SIG-M5 (cell line): ENCODE measurements around the gene MASP1.
"Not testable (repeated sequence)": the region's sequence is repeated elsewhere in the genome, so short reads cannot be mapped to it uniquely, and the experiment has no call there.

Experiments
- DNase-seq: peaks from one replicate; lab custom pipeline; 2025; lab: John Stamatoyannopoulos, UW

Gene MASP1

DNA sequence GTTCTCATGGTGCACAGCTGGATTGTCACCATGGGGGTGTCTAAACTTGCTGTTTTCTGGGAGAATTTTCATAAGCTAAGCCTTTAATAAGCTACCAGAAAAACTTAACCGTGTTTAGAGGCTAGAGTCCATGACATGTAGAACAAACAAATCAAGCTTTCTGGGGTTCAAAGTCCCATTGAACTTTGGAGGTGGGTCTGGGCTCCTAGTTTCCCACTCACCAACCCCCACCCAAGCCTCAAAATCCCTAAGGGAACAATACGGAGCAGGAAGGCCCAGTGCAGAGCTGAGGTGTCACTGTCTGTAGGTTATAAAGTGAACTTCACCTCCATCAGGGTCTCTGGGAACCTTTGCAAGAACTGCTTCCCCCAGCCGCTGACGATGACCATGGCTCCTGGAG is 68.7 kb downstream of the MASP1 start:
- DNase-seq, result no peak

DNA sequence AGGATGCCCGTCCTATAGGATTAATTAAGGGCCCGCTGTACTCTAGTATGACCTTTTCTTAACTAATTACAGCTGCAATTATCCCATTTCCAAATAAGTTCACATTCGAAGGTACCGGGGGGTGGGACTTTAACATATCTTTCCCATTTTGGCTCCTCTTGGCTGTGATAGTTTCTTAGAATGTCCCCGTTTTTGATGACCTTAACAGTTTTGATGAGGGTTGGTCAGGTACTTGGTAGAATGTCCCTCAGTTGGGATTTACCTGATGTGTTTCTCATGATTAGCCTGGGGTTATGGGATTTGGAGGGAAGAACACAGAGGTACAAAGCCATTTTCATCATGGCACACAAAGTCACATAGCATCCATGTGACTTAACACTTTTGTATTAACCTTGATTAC is 76.1 kb downstream of the MASP1 start:
- DNase-seq, result no peak

DNA sequence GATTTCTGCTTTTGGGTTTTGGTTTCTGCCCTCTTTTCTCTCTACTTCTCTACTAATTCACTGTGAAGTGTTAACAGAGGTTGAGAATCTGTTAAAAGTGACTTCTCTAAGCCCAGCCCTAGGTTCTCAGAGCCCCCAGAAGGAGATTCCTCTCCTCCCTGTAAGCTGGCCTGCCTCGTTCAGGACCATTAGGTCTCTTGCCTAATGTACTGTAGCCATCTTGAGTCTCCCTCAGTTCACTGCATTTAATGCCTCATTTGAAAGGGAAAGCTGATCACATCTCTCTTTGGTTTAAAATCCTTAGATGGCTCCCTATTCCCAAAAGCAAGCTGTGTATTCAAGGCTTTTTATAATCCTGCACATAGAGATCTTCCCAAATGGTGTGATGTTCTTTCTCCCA is 77.9 kb downstream of the MASP1 start:
- DNase-seq, result no peak

DNA sequence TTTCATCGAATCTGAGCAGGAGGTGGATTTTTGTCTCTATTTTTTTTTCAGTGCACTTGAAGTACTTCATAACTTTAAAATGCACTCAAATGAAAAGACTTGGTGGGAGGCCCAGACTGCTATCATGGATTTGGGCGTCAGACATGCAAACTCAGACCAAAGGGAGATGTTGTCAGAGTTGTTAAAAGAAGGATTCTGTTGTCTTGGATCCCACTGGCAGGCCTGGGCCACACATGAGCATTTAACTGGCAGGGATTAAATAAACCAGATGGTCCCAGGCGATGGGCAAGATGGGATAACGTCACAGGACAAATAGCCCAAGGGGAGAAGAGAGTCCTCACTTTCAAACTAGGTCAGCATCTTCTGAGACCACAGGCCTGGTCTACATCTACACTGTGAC is 78.8 kb downstream of the MASP1 start:
- no peak for DNase-seq

DNA sequence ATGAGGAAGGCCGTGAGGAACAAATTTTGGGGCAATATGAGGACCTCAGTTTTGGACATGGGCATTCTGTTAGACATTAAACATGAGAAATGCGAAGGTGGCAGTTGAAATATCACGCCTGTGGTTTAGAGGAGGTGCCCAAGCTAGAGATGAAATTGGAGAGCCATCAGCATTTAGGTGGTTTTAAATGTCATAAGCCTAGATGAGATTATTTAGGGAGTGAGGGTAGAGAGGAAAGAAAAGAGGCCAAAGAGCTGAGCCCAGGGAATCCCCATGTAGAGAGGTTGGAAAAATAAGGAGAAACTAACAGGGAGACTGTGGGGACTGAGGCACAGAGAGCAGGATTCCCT is 79.4 kb downstream of the MASP1 start:
- no peak for DNase-seq

DNA sequence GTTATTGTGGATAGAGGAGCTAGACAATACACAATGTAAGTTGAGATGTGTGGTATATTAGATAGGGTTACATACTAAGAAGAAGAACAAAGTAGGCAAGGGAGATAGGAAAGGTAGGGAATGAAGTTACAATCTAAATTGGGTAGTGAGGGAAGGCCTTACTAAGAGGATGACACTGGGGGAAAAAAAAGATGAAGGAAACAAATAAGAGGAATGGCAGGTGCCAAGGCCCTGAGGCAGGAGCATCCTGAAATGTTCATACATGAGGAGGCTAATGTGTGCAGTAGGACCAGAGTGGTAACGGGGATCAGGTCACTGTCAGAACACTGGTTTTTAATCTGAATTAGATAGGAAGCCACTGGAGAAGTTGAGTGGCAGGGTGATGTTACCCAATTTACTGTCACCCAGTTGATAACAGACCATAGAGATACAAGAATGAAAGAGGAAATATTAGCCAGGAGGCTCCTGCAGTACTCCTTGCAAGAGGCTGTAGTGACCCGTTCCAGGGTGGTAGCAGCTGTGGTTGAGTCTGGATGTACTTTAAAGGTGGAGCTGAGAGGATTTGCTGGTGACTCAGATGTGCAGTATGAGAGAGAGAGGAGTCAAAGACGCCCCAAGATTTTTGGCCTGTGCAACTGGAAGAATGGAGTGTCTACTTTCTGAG is 79.9 kb downstream of the MASP1 start:
- DNase-seq, result no peak

DNA sequence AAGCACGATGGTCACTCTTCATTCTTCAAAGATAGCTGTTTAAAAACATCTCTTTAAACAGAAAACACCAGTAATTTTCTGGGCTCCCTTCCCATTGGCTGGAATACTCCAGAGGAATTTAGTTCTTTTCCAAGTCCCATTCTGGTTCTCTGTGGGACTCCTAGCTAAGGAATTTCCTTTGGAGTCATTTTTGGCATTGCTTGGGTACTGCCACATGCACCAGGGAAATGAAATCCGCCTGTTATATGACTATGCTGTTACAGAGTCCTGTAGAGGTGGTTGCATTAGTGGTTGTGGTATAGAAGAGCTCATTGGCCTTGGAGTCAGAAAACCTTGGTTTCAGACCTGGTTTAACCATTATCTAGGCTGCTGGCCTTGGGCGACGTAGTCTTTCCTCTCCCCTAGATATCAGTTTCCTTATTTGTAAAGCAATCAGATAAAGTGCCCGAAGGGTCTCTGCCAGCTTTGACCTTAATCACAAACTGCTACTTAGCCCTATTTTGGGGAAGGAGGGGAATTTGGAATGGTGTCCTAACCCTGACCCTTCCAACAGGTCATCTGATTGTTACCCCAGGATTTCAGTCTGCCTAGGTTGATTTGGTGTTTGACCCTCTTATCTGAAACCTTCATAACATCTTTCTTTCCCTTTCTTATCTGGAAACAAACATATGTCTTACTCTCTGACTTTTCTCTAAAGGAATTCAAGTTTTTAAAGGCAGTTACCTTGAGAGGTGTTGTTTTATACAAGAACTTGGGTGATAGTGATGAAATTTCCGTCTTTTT is 80.8 kb downstream of the MASP1 start:
- no peak for DNase-seq

DNA sequence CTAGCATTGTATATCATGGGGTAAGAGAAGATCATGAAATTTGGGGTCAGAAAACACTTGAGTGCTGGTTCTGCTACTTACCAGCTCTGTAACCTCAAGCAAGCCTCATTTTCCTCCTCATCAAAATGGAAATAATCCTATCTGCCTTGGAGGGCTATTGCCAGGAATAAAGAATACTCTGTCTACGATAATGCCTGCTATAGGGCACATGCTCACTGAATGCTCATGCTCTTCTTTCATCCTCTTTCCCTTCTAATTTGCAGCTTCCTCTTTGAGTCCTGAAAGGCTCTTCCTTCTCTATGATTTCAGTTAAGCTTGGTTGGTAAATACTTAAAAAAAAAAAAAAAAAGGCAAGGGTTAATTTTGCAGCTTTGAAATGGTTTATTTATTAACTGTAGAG is 81.4 kb downstream of the MASP1 start:
- no peak for DNase-seq

DNA sequence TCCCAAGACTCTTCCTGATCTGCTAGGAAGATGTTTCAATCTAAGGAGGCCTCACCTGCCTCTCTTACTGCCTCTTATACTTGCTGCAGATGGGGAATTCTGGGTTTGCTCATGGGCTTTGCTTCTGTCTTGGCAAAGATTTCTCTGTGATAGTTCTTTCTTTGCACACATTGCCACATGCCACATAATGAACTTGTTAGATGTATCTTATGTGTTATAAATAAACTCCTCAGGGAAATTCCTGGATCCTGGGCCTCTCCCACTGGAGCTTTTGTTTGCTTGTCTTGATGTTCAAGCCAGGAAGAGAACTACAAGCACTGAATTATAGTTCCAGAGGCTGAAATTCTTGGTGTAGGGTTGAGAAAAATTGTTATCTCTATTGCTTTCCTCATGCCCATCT is 82.0 kb downstream of the MASP1 start:
- no peak for DNase-seq

DNA sequence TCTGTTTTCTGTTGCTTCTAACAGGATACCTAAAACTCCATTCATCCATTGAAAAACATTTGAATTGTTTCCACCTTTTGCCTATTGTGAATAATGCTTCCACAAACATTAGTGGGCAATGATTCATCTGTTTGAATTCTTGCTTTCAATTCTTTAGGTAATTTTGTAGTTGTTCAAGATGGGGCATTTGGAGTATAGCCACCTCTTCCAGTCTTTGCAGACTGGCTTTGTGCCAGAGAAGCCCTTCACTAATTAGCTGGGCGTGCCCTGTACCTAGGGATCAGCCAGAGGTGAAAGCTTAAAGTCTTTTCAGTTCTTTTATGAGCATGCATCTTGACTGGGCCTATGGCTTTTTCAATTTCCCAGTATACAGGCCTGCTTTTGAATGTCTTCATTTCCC is 83.4 kb downstream of the MASP1 start:
- no peak for DNase-seq

DNA sequence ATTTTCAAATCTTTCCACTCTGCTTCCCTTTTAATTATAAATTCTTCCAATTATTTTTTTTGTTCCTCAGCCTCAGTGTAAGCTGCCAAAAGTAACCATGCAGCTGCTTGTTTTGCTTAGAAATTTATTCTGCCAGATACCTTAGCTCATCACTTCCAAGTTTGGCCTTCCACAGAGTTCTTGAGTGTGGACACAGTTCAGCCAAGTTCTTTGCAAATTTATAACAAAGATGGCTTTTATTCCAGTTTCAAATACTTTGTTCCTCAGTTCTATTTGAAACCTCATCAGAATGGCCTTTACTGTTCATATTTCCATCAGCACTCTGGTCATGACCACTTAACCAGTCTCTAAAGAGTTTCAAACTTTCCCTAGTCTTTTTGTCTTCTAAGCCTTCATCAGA is 83.9 kb downstream of the MASP1 start:
- DNase-seq, result no peak

DNA sequence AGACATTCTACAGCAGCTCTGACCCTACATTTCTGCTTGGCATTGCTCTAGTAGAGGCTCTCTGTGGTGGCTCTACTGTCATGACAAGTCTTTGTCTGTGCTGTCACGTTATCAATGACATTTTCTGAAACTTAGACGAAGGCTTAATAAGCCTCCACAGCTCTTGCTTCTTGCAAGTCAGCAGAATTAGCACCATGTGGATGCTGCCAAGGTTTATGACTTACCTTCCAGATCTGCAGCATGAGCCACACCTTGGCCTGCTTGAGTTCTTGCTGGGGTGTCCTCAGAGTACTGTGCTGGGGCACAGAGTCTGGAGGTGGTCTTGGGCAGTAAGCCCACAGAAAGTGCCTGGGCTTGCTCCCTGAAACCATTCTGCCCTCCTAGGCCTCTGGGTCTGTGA is 84.5 kb downstream of the MASP1 start:
- no peak for DNase-seq

DNA sequence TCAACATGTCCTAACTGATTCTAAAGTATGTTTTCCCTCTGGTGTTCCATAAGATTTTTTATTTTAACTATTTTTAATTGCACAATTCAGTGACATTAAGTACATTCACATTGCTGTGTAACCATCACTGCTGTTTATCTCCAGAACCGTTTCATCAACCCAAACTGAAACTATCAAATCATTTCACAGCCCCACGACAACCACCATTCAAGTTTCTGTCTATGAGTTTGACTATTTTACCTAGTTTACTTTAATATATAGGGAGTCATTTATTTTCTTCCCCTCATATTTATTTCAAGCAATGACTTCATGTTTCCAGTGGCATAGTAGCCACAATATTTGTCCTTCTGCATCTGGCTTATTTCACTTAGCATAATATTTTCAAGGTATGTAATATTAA is 85.9 kb downstream of the MASP1 start:
- no peak for DNase-seq

DNA sequence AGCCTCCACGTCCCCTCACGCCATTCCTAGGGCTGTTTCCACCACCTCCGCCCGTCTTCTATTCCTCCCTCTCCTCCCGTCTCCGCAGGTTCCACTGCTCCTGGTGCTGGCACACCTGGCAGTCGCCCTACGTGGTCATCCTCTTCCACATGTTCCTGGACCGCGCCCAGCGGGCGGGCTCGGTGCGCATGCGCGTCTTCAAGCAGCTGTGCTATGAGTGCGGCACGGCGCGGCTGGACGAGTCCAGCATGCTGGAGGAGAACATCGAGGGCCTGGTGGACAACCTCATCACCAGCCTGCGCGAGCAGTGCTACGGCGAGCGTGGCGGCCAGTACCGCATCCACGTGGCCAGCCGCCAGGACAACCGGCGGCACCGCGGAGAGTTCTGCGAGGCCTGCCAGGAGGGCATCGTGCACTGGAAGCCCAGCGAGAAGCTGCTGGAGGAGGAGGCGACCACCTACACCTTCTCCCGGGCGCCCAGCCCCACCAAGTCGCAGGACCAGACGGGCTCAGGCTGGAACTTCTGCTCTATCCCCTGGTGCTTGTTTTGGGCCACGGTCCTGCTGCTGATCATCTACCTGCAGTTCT is 92.0 kb downstream of the MASP1 start:
- not testable (repeated sequence) for DNase-seq

DNA sequence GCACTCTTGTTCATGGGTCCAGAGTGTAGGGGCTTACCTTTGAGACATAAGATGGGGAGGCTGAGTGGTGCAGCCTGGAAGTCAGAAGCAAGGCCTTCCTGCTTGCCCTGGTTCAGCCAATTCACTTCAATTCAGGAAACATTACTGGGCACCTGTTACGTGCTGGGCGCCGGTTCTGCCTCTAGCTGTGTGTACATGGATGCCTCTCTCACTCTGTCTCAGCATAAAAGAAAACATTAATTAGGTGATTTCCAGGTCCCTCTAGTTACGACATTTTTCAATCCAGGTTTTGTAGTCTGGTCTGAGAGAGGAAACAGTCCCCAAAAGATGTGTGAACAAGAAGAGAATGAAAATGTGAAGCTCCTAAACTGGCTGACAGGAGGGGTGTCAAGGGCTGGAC is 93.0 kb downstream of the MASP1 start:
- DNase-seq, result no peak

DNA sequence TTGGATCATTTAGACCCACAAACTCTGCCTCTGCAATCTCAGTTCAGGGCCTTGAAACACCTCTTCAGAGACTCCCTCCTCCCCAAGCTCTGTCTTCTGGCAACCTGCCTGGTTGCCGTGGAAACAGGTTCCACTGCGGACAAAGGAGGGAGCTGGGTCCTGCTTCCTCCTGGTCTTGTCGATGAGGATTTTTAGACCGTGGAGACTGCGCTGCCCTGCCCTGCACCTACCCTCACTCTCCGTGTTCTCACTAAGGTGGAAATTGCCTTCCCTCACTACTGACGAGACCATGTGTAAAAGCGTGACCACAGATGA is 94.2 kb downstream of the MASP1 start, which contains the start of gene RTP1:
Gene RTP1, plus strand, starts transcription at position 152 of the 315 bp plus-strand sequence. Its CDS starts 30 bp downstream, at position 182.
- DNase-seq, result no peak

DNA sequence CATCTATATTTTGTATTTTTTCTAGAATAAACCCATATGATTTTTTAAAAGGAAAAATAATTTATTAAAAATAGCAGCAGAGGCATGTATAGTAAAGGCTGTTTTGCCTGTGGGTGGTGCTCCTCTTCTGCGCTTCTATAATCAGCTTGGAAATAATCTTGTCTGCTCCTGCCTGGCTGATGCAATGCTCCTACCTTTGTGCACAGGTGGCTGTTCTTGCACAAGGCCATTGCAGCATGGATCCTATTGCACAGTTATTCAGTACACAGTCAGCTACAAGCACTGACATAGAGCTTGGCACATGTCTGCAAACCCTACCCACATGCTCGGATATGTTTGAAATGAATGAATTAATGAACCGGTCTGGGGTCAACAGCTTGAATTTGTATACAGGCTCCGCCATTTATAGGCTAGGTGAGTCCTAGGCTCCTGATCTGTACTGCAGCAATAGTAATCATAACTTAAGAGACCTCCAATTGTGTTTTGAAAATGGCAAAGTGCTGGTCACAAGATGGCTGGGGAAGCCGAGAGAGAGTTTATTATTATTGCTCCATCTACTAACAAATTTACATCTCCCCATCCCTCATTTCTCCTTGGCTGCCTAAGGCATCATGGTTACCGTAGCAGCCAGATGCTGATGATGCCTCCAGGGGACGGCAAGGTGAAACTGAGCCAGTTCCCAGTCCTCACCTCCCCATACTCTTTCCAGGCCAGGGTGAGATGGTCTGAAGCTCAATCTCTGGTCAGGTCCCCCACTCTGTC is 94.8 kb downstream of the MASP1 start:
- DNase-seq, result no peak

DNA sequence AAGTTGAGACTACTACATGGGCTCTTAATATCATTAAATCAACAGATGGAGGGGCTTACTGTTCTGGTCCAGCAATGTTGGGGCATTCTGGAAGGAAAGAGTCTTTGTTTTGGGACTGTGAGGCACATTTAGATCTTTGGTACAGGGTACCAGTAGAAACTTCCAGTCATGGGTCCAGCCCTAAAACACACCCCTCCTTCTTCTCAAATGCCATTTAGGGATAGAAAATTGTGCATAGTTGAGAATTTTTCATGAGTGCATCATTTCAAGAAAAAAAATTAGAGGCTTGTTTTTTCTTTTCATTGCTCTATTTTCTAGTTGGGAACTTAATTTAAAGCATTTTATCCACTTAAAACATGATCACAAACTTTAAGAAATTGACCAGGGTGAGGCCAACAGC is 98.4 kb downstream of the MASP1 start:
- DNase-seq, result no peak

DNA sequence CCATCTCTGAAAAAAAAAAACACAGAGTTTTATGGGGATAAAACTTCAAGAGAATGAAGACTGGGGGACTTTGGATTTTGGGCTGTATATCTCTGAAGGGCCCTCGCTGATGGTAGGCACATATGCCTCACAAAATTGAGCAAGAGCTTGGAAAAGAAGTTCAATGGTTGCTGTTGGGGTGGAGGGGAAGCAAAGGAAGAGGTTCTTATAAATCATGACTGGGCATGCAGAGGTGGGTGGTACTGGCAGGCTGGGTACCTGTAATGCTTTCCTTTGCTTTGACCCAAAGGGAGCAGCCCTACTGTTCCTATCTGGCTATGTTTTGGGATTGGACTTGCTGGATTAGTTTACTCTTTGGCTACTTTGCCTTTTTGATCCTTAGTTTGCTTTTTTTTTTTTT is 100.3 kb downstream of the MASP1 start:
- DNase-seq, result no peak

DNA sequence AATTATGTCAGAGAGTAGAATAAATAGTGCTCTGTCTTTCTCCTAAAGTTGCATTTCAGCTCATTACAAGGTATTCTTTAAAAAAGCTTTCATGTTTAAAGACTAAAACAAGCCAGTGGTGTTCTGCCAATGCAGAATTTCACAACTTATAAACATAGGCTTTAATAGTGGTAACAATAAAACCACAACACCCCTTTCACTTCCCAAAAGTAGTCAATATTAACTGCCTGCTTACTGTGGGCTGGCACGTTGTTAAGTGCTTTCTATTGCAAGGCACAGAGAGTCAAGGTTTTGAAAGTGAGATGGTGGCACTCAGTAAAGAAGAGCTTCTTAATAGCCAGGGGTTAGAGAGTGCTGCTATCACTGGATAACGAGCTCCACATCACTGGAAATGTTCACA is 102.6 kb downstream of the MASP1 start:
- no peak for DNase-seq

DNA sequence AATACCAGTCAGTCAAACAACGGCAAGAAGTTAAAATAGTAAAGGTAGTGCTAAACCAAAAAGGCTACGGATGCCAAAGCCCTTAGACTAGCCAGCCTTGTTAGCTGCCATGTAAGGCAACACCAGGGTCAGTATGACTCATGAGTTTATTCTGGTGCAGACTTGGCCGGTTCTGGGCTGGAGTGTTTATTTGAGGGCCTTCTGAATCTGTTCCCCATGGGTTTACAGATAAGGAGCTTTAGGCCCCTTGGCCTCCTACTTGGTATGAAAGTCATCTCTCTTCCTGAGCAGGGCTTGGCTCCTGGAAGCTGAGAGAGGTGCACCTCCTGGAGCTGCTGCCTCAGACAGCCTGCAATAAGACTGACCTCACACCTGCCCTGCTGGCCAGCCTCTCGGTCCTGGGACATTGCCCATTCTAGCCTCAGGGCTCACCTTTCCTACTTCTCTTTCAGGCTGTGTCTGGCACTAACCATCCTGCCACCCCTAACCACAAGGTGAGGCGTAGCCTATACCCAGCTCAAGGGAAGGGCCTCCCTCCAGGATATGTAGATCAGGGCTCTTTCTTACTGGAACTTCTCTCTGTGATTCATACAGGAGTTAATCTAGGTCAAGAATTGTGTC is 104.6 kb downstream of the MASP1 start:
- DNase-seq, result no peak

DNA sequence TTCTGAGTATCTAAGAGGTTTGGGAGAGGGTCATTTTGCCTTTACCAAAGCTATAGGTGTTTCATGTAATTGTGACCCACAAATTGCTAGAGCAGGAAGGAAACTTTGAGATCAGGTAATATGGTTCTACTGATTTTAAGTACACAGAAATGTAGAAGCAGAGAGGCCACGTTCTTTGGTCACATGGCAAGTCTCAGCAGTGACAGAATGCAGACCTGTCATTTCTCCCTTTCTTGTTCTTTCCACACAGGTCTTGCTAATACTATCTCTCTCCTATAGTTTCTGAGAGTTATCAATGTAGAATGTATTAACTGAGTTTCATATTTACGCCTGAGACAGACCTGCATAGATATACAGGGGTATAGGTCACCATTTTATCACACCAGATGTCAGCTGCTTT is 105.2 kb downstream of the MASP1 start:
- no peak for DNase-seq

DNA sequence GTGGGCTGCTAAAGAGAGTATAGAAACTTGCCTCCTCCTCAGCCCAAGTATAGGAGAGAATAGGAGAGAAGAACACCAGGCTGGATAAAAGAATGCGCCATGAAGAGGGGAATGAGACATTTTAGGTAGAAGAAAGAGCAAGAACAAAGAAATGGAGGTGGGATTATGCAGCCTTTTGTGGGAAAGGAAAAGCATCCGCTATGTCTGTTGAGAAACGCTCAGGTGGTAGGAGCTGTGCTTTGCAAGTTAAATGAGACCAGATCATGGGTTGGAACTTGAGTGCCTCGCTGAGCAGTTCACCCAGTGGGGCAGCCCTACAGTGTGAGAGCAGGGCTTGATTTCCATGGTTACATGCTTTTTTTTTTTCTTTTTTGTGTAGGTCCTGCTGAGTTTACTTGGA is 105.8 kb downstream of the MASP1 start:
- no peak for DNase-seq
